H1 (cell line): Measurements from ENCODE around the gene IGF2BP3.

Source experiments
- ATF2 ChIP-seq: IDR thresholded peaks from 2 replicates; pipeline ENCODE4 v1.6.1; 2012; ENCODE audit warnings: low read length, inconsistent platforms
- CBX8 ChIP-seq: fragments of 300-800, 300-1000 bp; sonication (generic); IDR thresholded peaks from 2 replicates; pipeline ENCODE4 v1.7.1; 2016; ENCODE audit warnings: low read depth, low read length, borderline replicate concordance
- EGR1 ChIP-seq: IDR thresholded peaks from 2 replicates; pipeline ENCODE4 v1.6.1; 2011; ENCODE audit warnings: low read depth, low read length, borderline replicate concordance
- KDM4A ChIP-seq: IDR thresholded peaks from one replicate; pipeline ENCODE4 v1.7.1; 2012; ENCODE audit warnings: low read depth, mild to moderate bottlenecking, moderate library complexity, low read length, inconsistent platforms; ENCODE audit not compliant: severe bottlenecking
- TAF1 ChIP-seq: IDR thresholded peaks from 2 replicates; pipeline ENCODE4 v1.6.1; 2011; ENCODE audit warnings: mild to moderate bottlenecking, low read depth, low read length
- TF ChIP-seq, protein P1 (sequence below), 3 experiments: IDR thresholded peaks; 1 replicate in 2 of 3; 2 replicates in 1 of 3; pipeline versions ENCODE4 v1.5.1 to v1.6.1; 2011; ENCODE audit warnings: low read length in 3 of 3, mild to moderate bottlenecking in 3 of 3, inconsistent platforms in 2 of 3, low read depth in 1 of 3, moderate library complexity in 1 of 3; ENCODE audit not compliant: insufficient read depth in 1 of 3; ENCODE audit errors: control extremely low read depth in 1 of 3
- TF ChIP-seq, protein P2 (sequence below): IDR thresholded peaks from 2 replicates; pipeline ENCODE4 v1.6.1; 2012; ENCODE audit warnings: inconsistent platforms
- TF ChIP-seq, protein P3 (sequence below): IDR thresholded peaks from 2 replicates; pipeline ENCODE4 v1.6.1; 2012; ENCODE audit warnings: inconsistent platforms

DNA sequence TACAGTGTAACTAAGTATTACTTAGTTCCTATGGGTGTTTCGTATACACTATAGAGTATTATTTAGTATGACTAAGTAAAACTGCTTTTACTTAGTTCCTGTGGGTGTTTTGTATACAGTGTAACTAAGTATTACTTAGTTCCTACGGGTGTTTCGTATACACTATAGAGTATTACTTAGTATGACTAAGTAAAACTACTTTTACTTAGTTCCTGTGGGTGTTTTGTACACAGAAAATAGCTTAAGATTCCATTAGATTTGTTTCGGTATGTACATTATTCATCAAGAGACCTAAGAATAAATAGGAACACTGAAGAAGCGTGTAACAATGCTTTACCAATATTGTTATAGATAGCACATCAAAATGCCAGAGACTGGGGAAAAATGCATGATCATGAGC is 25.0 kb downstream of the IGF2BP3 start:
- TF ChIP-seq, protein P1, sequence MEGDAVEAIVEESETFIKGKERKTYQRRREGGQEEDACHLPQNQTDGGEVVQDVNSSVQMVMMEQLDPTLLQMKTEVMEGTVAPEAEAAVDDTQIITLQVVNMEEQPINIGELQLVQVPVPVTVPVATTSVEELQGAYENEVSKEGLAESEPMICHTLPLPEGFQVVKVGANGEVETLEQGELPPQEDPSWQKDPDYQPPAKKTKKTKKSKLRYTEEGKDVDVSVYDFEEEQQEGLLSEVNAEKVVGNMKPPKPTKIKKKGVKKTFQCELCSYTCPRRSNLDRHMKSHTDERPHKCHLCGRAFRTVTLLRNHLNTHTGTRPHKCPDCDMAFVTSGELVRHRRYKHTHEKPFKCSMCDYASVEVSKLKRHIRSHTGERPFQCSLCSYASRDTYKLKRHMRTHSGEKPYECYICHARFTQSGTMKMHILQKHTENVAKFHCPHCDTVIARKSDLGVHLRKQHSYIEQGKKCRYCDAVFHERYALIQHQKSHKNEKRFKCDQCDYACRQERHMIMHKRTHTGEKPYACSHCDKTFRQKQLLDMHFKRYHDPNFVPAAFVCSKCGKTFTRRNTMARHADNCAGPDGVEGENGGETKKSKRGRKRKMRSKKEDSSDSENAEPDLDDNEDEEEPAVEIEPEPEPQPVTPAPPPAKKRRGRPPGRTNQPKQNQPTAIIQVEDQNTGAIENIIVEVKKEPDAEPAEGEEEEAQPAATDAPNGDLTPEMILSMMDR (IDR thresholded peaks at IDR 0.05; ENCODE audit: control extremely low read depth in 1 of 3, insufficient read depth in 1 of 3, low read depth in 1 of 3, low read length in 3 of 3) = no peak
- TF ChIP-seq EGR1 (no peak), CBX8 (no peak), ATF2 (no peak), TAF1 (no peak), KDM4A (no peak)
- TF ChIP-seq, protein P2, sequence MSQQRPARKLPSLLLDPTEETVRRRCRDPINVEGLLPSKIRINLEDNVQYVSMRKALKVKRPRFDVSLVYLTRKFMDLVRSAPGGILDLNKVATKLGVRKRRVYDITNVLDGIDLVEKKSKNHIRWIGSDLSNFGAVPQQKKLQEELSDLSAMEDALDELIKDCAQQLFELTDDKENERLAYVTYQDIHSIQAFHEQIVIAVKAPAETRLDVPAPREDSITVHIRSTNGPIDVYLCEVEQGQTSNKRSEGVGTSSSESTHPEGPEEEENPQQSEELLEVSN = no peak
- TF ChIP-seq, protein P3, sequence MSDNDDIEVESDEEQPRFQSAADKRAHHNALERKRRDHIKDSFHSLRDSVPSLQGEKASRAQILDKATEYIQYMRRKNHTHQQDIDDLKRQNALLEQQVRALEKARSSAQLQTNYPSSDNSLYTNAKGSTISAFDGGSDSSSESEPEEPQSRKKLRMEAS = no peak
